Parathyroid adenoma (tissue), 2 donors: ENCODE data around the gene ANKRD66.

ENCODE experiments used
- H2AFZ ChIP-seq: fragments of 300-600 bp; sonication (generic); one replicate; pipeline ENCODE4 v1.7.0; 2017; ENCODE audit warnings: antibody characterized with exemption, mild to moderate bottlenecking
- H3K27ac ChIP-seq: fragments of 300-600 bp; sonication (generic); one replicate; pipeline ENCODE4 v1.7.0; 2017
- H3K27me3 ChIP-seq: fragments of 300-600 bp; sonication (generic); one replicate; pipeline ENCODE4 v1.7.0; 2017; ENCODE audit warnings: low read length; ENCODE audit not compliant: control insufficient read depth, insufficient read depth
- H3K36me3 ChIP-seq: fragments of 300-600 bp; sonication (generic); one replicate; pipeline ENCODE4 v1.7.0; 2017; ENCODE audit warnings: low read length; ENCODE audit not compliant: control insufficient read depth, insufficient read depth
- H3K4me1 ChIP-seq: fragments of 300-600 bp; sonication (generic); one replicate; pipeline ENCODE4 v1.7.0; 2017; ENCODE audit warnings: control low read depth
- H3K4me2 ChIP-seq: fragments of 300-600 bp; sonication (generic); one replicate; pipeline ENCODE4 v1.7.0; 2017; ENCODE audit warnings: low read length
- H3K4me3 ChIP-seq: fragments of 300-600 bp; sonication (generic); one replicate; pipeline ENCODE4 v1.7.0; 2017; ENCODE audit warnings: low read depth, low read length
- H3K79me2 ChIP-seq: fragments of 300-600 bp; sonication (generic); one replicate; pipeline ENCODE4 v1.7.0; 2017; ENCODE audit warnings: control low read depth
- H3K9ac ChIP-seq: fragments of 300-600 bp; sonication (generic); one replicate; pipeline ENCODE4 v1.7.0; 2017; ENCODE audit warnings: mild to moderate bottlenecking
- H3K9me3 ChIP-seq: fragments of 300-600 bp; sonication (generic); one replicate; pipeline ENCODE4 v1.7.0; 2017; ENCODE audit warnings: low read length; ENCODE audit not compliant: control insufficient read depth
- TF ChIP-seq, protein P1 (sequence below): fragments of 300-600 bp; sonication (generic); IDR thresholded peaks from one replicate; pipeline ENCODE4 v1.7.0; 2017; ENCODE audit warnings: antibody characterized with exemption, mild to moderate bottlenecking
- donor health status: primary hyperparathyroidism.

ANKRD66 gene

DNA sequence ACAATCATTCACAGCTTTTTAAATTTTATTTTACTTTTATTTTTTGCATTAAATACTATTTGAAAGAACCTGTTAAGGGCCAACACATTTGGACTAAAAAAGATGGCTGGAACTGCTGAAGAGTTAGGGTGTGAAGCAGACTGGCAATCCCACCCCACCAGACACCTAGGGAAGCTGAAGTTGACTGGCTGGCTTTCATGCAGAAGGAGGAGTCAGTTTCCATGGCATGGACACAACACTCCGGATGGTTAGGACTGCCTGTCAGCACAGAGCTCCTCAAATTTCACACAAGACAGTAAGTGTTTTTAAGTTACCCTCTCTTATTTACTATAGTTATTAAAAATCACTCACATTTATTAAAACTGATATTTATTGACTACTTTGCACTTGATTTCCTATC, at the start of gene ANKRD66:
TSS of gene ANKRD66 (plus strand) at position 238 of the 400 bp plus-strand sequence. CDS start 5,016 bp downstream, outside the sequence.
- H3K4me3 ChIP-seq: no peak within 1 kb of the TSS
- H3K27me3 ChIP-seq: no peaks in the 10 kb centered on the region
- no peak within 1 kb of the TSS for H2AFZ ChIP-seq
- TF ChIP-seq, protein P1, sequence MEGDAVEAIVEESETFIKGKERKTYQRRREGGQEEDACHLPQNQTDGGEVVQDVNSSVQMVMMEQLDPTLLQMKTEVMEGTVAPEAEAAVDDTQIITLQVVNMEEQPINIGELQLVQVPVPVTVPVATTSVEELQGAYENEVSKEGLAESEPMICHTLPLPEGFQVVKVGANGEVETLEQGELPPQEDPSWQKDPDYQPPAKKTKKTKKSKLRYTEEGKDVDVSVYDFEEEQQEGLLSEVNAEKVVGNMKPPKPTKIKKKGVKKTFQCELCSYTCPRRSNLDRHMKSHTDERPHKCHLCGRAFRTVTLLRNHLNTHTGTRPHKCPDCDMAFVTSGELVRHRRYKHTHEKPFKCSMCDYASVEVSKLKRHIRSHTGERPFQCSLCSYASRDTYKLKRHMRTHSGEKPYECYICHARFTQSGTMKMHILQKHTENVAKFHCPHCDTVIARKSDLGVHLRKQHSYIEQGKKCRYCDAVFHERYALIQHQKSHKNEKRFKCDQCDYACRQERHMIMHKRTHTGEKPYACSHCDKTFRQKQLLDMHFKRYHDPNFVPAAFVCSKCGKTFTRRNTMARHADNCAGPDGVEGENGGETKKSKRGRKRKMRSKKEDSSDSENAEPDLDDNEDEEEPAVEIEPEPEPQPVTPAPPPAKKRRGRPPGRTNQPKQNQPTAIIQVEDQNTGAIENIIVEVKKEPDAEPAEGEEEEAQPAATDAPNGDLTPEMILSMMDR: no peak
- H3K27ac ChIP-seq: no peak within 1 kb of the TSS
- H3K4me1 ChIP-seq: no peaks in the 10 kb centered on the region
- H3K36me3 ChIP-seq: no peaks in the 10 kb centered on the region
- no peaks in the 10 kb centered on the region for H3K9me3 ChIP-seq
- no peak within 1 kb of the TSS for H3K4me2 ChIP-seq
- no peaks in the 10 kb centered on the region for H3K79me2 ChIP-seq
- no peak within 1 kb of the TSS for H3K9ac ChIP-seq

DNA sequence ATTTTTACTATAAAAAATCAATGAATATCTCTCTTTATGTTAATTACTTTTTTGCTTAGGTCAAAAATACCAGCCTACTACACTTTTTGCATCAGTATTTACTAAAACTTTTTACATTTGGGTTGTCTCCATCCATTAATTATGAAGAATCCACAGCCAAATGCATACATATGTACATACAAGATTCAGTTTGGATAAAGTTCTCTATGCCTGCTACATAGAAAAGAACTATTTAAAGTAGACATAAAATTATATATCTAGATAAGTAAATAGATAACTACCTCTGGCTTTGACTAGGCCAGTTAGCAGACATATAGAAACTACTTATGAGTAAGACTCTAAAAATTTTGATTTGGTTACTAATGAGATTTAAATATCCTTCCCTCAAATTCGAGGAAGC, 46.8 kb upstream of the ANKRD66 start:
- H3K79me2 ChIP-seq: no peaks in the 10 kb centered on the region
- H3K27ac ChIP-seq: no peak overlapping the region
- H3K9me3 ChIP-seq: no peaks in the 10 kb centered on the region
- H3K36me3 ChIP-seq: no peaks in the 10 kb centered on the region
- H3K27me3 ChIP-seq: no peaks in the 10 kb centered on the region
- H2AFZ ChIP-seq: no peak overlapping the region
- H3K4me1 ChIP-seq: peaks cover 6% of the 10 kb centered on the region
- TF ChIP-seq, protein P1: no peak
- H3K9ac ChIP-seq: no peak overlapping the region
- H3K4me2 ChIP-seq: no peak overlapping the region
- H3K4me3 ChIP-seq: no peak overlapping the region

DNA sequence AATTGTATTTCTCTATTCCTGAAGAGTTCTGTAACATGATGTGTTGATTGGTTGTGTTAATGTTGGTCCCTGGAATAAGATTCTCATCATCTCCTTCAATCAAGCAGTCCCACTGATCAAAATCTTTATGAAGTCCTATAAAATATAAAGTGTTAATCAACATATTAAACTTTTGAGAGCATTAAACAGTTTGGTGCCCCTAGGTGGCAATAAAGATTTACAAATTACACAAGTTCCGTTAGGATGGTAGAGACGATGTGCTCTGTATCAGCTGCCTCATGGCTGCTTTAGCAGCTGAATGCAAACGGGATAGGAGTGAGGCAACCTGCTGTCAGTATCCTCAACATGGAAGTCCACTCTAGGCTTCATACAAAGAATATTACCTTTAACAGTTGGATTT, 42.2 kb upstream of the ANKRD66 start:
- H3K4me3 ChIP-seq: no peak overlapping the region
- H3K27me3 ChIP-seq: no peaks in the 10 kb centered on the region
- TF ChIP-seq, protein P1: peak; percentile 38
- H3K36me3 ChIP-seq: no peaks in the 10 kb centered on the region
- no peaks in the 10 kb centered on the region for H3K9me3 ChIP-seq
- no peak overlapping the region for H3K9ac ChIP-seq
- H3K4me2 ChIP-seq: no peak overlapping the region
- H3K79me2 ChIP-seq: no peaks in the 10 kb centered on the region
- H2AFZ ChIP-seq: no peak overlapping the region
- H3K27ac ChIP-seq: no peak overlapping the region
- H3K4me1 ChIP-seq: no peaks in the 10 kb centered on the region

DNA sequence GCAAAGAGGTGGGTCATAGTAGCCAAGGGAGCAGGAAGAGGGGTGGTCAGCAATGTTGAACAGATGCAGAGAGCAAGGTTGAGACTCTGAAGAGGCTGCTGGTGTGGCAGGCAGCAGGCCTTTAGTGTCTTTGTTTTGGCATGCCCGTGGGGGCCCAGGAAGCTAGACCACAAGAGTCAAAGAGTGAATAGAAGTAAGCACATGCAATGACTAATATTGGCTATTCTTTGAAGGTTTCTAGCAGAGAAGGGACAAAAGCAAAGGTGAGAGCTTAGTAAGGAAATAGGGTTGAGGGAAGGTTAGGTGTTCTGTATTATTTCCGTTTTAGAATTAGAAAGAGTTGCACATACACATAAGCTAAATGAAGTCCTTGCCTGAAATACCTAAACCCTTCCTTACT, 40.3 kb upstream of the ANKRD66 start:
- H3K4me3 ChIP-seq: no peak overlapping the region
- no peak overlapping the region for H3K9ac ChIP-seq
- TF ChIP-seq, protein P1: no peak
- H3K27me3 ChIP-seq: no peaks in the 10 kb centered on the region
- H2AFZ ChIP-seq: no peak overlapping the region
- H3K4me1 ChIP-seq: no peaks in the 10 kb centered on the region
- no peak overlapping the region for H3K27ac ChIP-seq
- no peaks in the 10 kb centered on the region for H3K36me3 ChIP-seq
- H3K4me2 ChIP-seq: no peak overlapping the region
- no peaks in the 10 kb centered on the region for H3K79me2 ChIP-seq
- no peaks in the 10 kb centered on the region for H3K9me3 ChIP-seq

DNA sequence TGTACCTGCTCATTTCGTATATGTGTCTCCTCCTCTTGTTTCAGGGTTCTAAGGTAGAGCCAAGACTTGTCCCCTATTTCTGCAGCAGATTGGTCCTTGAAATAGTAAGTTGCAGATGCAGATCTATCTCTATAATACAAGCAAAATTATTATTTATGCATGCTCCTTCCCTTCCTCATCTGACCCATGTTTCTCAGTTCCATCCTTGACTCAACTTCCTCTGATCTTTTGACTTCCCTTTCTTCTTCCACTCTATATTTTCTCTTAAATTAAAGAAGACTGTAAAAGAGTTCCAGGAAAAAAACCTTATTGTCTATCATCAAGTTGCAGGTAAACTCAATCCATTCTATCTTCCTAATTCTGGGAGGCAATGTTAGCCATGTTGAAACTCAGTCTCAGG, 35.2 kb upstream of the ANKRD66 start:
- no peak overlapping the region for H2AFZ ChIP-seq
- H3K9me3 ChIP-seq: no peaks in the 10 kb centered on the region
- H3K79me2 ChIP-seq: no peaks in the 10 kb centered on the region
- TF ChIP-seq, protein P1: no peak
- no peaks in the 10 kb centered on the region for H3K27me3 ChIP-seq
- no peak overlapping the region for H3K9ac ChIP-seq
- no peaks in the 10 kb centered on the region for H3K36me3 ChIP-seq
- H3K4me3 ChIP-seq: no peak overlapping the region
- H3K27ac ChIP-seq: no peak overlapping the region
- no peaks in the 10 kb centered on the region for H3K4me1 ChIP-seq
- no peak overlapping the region for H3K4me2 ChIP-seq
